Measurements from ENCODE around the gene SMAP1.

DNA sequence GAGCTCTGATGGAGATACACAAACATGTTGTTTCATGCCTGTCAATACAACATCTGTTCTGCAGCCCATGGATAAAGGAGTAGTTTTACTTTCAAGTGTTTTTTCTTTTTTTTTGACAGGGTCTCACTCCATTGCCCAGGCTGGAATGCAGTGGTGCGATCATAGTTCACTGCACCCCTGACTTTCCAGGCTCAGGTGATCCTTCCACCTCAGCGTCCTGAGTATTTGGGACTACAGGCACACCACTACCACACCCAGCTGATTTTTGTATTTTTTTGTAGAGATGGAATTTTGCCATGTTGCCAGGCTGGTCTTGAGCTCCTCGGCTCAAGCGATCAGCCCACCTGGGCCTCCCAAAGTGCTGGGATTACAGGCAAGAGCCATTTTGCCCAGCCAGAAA, 97.0 kb downstream of the SMAP1 start:
- TF ChIP-seq, protein P1, sequence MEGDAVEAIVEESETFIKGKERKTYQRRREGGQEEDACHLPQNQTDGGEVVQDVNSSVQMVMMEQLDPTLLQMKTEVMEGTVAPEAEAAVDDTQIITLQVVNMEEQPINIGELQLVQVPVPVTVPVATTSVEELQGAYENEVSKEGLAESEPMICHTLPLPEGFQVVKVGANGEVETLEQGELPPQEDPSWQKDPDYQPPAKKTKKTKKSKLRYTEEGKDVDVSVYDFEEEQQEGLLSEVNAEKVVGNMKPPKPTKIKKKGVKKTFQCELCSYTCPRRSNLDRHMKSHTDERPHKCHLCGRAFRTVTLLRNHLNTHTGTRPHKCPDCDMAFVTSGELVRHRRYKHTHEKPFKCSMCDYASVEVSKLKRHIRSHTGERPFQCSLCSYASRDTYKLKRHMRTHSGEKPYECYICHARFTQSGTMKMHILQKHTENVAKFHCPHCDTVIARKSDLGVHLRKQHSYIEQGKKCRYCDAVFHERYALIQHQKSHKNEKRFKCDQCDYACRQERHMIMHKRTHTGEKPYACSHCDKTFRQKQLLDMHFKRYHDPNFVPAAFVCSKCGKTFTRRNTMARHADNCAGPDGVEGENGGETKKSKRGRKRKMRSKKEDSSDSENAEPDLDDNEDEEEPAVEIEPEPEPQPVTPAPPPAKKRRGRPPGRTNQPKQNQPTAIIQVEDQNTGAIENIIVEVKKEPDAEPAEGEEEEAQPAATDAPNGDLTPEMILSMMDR (IDR thresholded peaks at IDR 0.05), result no peak
- no peak for TF ChIP-seq POLR2A (IDR thresholded peaks at IDR 0.05)

All from heart left ventricle (tissue), 13 donors.